NCI-H1694 treated with DMSO at 0.1 percent for 48 hours (cell line): ENCODE results near the gene CYTH4.
"Not testable (repeated sequence)": the region's sequence is repeated elsewhere in the genome, so short reads cannot be mapped to it uniquely, and the experiment has no call there.

Source experiments
- DNase-seq: peaks from one replicate; lab custom pipeline; 2025; lab: John Stamatoyannopoulos, UW

The CYTH4 gene

DNA sequence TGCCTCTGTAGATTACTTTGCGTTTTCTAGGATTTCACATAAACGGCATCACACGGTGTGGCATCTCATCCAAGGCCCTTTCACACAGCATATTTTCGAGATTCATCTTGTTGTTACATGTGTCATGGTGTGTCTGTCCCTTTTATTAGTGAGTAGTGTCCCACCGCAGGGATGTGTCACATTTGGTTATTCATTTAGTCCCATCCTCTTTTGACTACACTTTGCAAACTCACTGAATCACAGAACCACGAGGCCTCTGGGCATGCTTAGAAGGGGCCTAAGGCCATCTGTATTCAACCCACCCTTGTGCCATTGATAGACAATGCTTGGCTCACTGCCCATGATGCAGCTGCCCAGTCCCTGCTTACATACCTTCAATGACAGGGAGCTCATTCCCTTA is 34.1 kb upstream of the CYTH4 start:
- DNase-seq, result no peak

DNA sequence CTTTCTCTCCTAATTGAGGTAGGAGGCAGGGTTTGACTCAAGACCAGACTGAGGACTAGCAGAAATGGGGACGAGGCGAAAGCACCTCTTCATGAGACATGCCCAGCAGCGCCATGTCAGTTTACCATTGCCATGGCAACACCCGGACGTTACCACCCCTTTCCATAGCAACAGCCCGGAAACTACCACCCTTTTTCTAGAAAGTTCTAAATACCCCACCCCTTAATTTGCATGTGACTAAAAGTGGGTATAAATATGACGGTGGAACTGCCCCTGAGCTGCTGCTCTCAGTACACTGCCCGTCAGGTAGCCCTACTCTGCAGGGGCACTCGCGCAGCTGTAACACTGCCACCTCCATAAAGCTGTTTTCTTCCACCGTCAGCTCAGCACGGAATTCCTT is 32.3 kb upstream of the CYTH4 start:
- DNase-seq, result no peak

DNA sequence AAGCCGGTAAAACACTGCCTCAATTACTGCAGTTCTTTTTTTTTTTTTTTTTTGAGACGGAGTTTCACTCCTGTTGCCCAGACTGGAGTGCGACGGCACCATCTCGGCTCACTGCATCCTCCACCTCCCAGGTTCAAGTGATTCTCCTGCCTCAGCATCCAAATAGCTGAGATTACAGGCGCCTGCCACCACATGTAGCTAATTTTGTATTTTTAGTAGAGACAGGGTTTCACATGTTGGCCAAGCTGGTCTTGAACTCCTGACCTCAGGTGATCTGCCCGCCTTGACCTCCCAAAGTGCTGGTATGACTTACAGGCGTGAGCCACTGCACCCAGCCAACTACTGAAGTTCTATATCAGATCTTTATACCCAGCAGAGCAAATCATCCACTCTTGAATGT is 30.5 kb upstream of the CYTH4 start:
- DNase-seq, result not testable (repeated sequence)

DNA sequence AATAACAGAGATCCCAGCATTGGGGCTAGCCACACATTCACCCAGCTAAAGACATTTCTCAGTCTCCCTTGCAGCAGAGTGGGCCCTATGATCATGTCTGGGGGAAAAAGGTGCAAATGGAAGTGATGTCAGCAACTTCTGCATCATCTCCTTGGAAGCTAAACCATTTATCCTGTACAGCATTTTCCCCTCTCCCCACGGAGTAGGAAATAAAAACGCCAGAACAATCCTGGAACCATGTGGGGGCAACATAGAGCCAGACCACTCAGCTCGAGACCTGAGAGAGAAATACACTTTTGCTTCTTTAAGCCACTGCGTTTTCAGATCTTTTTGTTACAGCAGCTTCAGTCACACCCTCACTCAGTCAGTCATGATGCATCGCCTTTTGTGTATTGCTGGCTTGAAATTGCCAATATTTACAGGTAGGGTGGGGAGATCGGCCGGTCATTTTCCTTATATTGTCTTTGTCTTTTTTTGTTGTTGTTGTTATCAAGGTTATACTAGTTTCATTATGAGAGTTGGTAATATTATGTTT is 29.1 kb upstream of the CYTH4 start:
- DNase-seq, result no peak

DNA sequence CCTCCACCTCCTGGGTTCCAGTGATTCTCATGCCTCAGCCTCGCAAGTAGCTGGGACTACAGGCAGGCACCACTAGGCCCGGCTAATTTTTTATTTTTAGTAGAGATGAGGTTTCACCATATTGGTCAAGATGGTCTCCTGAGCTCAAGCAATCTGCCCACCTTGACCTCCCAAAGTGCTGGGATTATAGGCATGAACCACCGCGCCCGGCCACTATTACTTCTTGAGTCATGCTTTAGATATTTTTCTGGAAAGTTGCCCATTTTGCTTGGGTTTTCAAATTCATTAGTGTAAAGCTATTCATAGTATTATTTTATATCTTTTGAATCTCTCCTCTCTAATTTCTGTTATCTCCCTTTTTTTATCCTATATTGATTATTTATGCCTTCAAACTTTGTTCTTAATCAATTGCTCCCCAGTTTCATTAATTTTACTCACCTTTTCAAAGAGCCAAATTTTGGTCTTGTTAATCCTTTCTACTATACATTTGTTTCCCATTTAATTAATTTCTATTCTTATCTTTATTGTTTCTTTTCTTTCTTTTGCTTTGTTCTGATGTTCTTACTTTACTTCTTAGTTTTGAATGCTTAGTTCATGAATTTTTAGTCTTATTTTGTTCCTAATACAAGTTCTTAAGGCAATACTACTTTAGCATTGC is 28.0 kb upstream of the CYTH4 start:
- no peak for DNase-seq

DNA sequence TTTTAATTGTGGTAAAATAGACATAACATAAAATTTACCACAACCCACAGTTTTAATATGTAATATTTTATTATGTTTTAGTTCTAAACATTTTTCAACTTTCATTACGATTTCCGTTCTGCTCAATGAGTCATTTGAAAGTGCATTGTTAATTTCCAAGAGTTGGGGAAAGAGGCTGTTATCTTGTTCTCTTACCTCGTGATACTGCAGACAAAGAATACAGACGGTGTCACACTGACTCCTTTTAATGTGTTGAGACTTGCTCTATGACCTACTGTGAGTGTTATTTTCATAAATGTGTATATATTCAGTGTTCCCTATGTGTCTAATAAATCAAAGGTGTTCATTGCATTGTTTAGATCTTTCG is 27.5 kb upstream of the CYTH4 start:
- DNase-seq, result no peak

DNA sequence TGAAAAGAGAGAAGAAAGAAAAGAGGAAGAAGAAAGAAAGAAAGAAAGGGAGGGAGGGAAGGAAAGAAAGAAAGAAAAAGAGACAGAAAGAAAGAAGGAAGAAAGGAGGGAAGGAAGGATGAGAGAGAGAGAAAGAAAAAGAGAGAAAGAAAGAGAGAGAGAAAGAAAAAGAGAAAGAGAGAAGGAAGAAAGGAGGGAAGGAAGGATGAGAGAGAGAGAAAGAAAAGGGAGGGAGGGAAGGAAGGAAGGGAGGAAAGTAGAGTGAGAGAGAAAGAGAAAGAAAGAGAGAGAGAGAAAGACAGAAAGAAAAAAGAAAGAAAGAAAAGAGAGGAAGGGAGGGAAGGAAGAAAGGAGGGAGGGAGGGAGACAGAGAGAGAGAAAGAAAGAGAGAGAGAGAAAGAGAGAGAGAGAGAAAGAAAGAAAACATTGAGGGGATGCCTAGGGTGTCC is 26.7 kb upstream of the CYTH4 start:
- DNase-seq, result no peak

DNA sequence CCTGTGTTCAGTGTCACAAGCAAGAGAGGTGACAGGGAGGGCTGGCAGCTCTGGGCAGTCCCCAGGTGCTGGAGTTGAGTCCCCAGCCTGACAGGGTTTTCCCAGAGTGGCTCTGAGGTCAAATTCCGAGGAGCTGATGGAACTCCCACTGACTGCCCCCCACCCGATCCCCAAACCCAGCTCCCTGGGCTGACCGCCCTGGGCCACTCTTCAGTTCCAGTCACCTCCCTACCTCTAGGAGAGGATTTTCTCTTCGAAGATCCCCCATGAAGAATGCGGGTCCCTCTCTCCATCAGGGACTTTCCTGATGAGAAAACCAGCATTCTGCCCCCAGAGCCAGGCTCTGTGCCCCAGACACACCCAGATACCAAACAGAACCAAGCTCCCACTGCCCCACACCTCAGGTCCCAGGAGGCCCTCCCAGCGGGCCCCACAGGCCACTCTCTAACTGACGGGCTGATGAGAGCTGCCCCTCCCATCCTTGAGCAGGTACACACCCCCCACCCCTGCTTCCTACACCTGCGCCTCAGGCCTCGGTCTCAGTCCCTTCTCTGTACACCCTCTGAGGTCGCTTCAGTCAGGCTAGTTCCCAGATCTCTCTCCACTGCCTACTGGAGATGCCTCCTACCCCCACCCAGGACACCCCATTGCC is 26.1 kb upstream of the CYTH4 start:
- no peak for DNase-seq

DNA sequence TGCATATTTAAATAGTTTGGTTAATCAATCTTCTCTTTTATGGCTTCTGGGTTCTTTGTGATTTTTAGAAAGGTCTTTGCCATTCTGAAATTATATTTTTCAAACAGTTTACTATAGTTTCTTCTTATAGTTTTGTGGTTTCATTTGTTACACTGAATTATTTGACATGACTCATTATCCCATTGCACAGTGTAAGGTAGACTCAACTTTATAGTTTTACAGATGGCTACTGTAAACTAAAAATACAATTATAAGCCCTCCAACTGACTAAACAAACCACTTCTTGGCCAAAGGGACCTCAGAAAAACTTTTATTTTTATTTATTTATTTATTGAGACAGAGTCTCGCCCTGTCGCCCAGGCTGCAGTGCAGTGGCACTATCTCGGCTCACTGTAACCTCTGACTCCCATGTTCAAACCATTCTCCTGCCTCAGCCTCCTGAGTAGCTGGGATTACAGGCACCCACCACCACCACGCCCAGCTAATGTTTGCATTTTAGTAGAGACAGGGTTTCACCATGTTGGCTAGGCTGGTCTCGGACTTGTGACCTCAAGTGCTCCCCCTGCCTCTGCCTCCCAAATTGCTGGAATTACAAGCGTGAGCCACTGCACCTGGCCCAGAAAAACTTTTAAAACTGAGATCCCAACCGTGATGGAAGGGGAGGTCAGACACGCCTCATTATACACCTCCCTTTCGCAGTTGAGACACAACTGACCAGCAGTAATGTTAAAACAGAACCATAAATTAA is 24.1 kb upstream of the CYTH4 start:
- no peak for DNase-seq

DNA sequence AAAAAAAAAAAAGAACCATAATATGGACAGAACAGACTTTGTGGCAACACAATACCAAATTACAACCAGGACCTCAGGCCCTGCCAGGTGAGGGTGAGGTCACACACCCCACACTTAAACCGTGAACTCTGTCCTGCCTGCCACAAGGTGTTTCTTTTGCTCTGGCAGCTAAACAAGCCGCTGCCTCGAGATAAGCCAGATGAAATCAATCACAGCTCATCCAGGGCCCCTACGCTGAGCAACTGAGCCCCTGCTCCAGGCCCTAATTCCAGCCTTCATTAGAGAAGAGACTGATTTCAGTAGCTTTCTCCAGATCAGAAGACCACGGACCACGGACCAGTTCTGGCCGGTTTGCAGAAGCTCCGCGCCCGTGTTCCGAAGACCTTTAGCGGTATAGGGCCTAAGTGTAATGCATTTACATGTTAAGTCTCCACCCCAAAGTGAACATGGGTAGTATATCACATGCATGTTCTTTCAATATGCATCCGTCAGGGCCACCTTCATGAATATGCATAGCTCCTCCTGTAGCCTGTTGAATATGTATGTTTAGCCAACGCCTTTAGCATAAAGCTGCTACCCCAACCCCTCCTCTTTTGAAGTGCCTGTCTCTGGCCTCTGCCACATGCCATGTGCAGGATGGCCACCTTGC is 23.4 kb upstream of the CYTH4 start:
- DNase-seq, result no peak

DNA sequence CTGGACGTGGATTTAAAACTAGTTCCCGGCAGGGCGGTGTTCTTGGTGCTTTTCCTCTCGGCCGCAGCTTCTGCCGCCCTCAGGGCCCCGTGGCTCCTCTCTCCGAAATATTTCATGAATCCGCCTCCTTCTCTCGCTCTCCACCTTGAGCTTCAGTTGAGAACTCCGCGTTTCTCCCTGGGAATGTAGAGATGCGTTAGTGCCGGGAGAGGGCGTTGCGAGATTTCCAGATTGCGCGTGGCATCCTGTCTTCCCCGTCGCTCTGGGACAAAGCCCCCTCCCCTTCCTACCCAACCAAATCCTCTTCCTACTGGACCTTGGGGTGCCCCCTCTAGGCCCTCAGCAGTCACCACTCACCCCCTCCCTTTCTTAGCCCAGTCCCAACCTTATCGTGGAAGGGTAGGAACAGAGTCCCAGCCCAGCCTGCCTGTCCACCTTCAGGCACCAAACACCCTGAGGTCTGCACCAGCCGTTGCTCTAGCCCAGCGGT is 22.7 kb upstream of the CYTH4 start:
- DNase-seq, result no peak

DNA sequence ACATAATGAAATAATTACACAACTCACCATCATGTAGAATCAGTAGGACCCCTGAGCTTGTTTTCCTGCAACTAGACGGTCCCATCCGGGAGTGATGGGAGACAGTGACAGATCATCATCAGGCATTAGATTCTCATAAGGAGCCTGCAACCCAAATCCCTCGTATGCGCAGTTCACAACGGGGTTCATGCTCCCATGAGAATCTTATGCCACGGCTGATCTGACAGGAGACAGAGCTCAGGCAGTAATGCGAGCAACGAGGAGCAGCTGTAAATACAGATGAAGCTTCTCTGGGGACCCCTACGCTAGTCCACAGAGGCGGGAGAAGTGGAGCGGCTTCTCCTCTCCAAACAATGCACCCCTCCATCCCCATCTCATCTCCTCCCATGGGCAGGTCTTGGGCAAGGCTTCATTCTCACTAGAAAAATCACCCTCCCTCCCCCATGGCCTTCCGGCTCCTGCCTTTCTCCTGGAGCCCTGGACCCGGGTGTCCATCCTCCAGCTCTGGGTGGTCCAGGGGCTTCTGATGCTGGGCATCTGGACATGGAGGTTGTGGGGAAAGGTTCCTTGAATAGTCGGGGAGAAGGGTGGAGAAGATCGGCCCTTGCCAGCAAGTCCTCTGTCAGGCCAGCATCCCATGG is 22.0 kb upstream of the CYTH4 start:
- DNase-seq, result no peak

DNA sequence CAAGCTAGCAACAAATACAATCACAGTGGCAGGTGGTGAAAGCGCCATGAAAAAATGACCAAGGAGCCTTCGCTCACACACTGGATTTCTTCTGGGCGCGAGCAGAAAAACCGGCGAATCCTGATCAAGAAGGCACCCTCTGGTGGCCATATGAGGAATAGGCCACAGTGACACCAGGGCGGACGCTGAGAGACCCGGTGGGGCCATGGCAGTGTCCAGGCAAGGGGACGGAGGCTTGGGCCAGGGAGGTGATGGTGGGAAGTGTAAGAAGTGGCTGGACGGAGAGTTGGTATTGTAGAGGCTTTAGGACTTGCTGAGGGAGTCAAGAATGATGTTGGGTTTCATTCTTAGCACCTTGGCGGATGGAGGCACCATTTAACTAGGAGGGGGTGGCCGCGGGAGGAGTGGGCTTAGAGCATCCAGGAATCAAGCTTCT is 21.4 kb upstream of the CYTH4 start:
- DNase-seq, result peak; percentile 39

DNA sequence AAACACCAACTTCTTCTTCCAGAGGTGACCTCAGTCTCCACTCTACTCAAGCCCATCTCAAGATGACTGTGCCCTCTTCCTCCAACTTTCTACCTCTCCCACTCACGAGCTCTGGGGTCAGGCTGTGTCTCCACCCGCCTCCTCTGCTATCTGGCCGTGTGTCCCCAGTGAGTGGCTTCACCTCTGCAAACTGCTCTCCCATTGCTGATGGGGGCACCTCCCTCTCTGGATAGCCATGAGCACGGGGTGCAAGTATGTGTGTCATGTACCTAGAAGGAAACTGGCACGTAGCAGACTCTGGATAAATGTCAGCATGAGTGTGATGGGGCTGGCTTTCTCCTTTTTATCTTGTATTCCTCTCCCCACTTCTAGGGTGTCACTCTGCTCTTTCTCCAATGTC is 20.0 kb upstream of the CYTH4 start:
- no peak for DNase-seq

DNA sequence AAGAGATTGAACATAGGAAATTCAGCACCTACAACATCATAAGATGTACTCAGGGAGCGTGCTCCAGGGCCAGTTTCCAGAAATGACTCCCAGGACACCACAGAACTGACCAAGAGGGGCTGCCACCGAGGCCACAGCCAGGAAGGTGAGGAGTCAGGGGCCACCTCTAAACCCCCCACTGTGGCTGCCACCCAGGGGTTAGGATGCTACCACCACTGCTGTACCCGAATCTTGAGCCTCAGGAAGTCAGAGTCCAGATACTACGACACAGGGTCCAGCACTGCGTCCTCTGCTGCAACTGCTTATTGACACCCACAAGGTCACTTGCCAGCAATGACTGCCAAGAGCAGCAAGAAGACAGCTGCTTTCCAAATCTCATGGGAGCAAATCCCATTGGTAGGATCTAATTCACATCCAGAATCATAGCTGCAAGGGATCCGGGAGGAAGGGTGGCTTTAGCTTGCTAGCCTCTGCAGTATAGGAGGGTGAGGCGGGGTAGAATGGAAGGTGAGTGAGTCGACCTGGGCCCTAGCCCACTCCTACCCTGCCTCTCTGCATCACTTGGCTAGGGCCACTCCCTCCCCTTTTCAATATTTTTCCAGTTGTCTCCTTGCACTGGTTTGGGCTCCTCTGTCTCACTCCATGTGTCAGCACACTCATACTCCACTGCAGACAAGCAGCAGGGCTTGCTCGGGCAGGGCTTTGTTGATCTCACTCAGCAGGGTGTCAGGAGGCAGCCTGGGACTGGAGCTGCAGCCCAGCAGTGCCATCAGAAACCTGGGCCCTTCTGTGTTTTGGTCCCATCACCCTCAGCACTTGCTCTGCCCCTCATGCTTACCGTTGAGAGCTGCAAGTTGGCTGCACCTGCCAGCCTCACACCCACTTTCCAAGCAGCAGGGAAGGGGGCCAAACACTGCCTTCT is 18.1 kb upstream of the CYTH4 start:
- DNase-seq, result no peak

DNA sequence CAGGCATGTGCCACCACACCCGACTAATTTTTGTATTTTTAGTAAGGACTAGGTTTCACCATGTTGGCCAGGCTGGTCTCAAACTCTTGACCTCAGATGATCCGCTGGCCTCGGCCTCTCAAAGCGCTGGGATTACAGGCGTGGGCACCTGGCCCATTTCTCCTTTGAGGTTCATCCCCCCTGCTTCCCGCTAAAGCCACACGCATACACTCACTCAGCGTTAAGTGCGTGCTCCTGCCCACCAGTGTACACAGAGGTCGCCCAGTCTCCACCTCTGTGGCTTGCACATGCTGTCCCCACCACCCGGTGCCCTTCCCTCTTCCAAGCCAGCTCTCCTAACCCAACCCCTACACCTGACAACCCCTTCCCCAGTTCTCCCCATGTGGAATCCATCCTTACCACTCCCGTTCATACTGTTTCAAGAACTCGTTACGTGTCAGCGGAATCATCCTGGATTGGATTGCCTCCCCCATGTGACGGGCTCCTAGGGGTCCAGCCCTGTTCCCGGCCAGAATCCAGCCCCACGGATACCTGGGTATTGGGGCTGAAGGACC is 15.7 kb upstream of the CYTH4 start:
- no peak for DNase-seq

DNA sequence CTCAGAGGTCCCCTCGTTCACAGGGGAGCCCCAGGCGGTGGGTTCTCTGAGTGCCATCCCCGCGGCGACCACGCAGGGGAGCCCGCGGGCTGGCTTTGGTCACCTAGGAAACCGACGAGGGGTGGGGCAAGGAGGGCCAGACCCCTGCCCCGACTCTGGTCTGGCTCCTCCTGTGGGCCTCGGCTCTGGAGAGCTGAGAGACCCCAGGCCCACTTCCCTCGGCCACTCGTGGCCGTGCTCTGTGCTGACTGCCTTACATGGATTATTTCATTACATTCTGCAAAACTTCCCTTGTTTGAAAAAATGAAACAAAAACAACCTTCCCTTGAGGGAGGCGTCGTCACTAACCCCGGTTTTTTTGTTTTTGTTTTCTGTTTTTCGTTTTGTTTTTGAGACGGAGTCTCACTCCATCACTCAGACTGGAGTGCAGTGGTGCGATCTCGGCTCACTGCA is 15.1 kb upstream of the CYTH4 start:
- peak; percentile 10 for DNase-seq

DNA sequence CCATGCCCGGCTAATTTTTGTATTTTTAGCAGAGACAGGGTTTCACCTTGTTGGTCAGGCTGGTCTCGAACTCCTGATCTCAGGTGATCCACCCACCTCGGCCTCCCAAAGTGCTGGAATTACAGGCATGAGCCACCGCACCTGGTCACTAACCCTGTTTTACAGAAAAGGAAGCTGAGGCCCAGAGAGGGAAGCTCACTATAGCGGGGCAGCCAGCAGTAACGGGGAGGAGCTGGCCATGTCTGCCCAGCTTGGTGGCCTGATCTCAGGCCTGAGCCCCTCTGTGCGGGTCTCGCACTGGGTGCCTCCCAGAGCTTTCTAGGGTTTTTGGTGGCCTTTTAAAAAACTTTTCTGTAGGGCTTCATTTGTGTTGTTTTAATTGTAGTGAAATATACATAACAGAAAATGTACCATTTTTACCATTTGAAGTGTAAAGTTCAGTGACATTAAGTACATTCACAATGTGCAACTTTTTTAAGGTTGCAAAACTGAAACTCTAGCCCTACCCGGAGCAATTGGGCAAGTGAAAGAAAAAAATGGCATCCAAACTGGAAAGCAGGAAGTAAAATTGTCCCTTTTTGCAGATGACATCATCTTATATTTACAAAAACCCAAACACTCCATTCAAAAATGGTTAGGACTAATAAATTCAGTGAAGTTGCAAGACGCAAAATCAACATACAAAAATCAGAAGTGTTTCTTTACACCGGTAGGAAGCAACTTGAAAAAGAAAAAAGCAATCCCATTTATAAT is 14.5 kb upstream of the CYTH4 start:
- DNase-seq, result no peak

DNA sequence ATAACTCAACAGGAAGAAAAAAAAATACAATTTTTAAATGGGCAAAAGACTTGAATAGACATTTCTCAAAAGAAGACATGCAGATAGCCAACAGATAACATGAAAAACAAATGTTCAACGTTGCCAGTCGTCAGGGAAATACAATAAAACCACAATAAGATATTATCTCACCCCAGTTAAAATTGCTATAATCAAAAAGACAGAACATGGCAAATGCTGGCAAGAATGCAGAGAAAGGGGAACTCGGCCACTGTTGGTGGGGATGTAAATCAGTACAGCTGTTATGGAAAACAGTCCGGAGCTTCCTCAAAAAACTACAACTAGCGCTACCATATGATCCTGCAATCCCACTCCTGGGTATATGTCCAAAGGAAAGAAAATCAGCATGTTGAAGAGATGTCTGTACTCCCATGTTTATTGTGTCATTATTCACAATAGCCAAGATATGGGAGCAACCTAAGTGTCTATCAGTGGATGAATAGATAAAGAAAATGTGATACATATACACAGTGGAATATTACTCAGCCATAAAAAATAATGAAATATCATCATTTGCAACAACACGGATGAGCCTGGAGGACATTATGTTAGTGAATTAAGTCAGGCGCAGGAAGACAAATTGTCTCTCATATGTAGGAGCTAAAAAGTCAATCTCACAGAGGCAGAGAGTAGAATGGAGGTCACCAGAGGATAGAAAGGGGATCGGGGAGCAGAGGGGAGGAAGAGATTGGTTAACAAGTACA is 12.2 kb upstream of the CYTH4 start:
- DNase-seq, result no peak
